NCI-H2227 (cell line): Measurements from ENCODE around the gene TNFSF9.

Experiments used
- DNase-seq: peaks from one replicate; lab custom pipeline; 2025; ENCODE audit not compliant: unreplicated experiment; lab: John Stamatoyannopoulos, UW

TNFSF9 gene, protein sequence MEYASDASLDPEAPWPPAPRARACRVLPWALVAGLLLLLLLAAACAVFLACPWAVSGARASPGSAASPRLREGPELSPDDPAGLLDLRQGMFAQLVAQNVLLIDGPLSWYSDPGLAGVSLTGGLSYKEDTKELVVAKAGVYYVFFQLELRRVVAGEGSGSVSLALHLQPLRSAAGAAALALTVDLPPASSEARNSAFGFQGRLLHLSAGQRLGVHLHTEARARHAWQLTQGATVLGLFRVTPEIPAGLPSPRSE

DNA sequence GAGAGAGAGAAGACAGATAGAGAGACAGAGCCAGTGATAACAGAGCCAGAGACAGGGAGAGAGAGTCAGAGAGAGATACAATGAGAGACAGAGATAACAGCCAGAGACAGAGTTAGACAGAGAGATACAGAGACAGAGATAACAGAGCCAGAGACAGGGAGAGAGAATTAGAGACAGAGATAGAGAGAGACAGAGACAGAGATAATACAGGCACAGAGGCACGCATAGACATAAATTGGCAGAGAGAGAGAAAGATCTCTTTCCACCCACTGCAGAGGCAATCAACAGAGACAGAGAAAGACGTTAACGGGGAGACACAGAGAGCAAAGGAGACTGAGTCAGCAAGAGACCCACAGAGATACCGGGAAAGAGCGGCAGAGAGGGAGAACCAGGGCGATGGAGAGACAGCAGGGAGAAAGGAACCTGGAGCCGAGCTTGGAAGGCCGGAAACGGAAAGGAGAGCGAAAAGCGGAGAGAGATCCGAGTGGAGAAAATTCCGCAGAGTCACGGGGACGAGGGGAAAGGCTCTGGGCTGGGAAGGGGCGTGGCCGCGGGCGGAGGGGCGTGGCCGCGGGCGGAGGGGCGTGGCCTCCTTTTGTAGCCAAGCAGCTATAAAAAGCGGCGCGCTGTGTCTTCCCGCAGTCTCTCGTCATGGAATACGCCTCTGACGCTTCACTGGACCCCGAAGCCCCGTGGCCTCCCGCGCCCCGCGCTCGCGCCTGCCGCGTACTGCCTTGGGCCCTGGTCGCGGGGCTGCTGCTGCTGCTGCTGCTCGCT is at the start of gene TNFSF9:
TSS of gene TNFSF9 (plus strand) at position 641 of the 777 bp plus-strand sequence. CDS start at position 652, 11 bp downstream.
- DNase-seq = peak; percentile 69

DNA sequence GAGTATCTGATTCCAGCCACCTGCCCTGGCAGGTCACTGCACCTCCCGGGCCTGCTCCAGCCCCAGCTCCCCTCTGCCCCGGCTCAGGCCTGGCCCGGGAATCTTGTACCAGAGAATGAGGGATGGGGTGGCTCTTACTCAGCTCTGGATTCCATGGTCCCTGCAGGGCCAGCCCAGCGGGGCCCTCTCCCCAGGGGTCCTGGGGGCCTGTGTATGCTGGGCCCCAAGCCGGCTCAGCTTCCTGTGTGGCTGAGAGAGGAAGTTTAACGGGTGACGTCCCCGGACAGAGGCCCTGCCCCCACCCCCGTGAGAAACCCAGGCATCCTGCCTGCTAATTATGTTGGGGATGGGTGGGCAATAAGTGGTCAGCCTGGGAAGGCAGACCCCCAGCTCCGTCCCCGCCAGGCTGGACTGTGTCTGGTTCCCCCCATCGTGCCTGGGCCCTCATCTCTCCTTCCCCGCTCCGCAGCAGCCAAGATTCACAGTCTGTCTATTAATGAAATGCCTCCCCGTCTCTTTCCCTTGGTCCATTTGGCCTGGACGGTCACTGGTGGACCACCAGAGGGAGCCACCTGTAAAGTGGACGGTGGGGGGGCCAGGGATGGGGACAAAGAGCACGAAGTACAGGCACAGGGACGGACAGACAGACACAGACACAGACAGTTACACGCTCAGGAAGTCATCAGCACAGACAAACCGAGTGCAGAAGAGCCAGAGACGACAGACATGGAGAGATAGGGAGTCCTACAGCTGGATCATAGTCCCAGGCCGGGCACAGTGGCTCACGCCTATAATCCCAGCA is 49.1 kb upstream of the TNFSF9 start, which contains the start of gene DENND1C:
TSS of gene DENND1C (minus strand) at position 247 of the 802 bp plus-strand sequence. CDS start at position 155, 92 bp downstream.
- no peak for DNase-seq

DNA sequence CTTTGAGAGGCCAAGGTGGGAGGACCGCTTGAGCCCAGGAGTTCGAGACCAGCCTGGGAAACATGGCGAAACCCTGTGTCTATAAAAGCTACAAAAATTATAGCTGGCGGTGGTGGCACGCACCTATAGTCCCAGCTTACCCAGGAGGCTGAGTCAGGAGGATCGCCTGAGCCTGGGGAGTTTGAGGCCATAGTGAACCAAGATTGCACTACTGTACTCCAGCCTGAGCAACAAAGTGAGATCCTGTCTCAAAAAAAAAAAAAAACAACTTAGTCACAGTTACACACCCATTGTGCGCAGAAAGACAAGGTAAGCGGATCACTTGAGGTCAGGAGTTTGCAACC is 48.5 kb upstream of the TNFSF9 start:
- no peak for DNase-seq

DNA sequence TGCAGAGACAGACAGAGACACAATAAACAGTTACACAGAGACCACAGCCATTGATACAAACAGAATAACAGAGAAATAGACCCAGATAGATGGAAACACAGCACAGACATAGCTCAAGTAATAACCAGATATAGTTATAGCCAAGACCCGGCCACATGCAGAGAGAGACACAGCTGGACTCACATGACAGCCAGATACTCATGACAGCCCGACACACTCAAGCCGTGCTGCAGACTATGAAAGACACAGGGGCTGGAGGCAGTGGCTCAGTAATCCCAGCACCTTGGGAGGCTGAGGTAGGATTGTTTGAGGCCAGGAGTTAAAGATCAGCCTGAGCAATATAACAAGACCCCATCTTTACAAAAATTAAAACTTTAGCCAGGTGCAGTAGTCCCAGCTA is 47.6 kb upstream of the TNFSF9 start:
- DNase-seq = no peak

DNA sequence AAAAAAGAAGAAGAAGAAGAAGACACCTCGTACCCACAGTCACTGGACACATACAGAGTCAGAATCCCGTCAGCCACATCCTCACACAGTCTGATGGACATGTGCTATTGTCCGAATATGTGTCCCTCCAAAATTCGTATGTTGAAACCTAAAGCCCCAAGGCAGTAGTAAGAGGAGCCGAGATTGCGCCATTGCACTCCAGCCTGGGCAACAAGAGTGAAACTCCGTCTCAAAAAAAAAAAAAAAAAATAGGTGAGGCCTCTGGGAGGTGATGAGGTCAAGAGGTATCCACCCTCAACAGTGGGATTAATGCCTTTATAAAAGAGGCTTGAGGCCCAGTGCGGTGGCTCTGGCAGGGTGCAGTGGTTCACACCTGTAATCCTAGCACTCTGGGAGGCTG is 46.6 kb upstream of the TNFSF9 start:
- DNase-seq = no peak

DNA sequence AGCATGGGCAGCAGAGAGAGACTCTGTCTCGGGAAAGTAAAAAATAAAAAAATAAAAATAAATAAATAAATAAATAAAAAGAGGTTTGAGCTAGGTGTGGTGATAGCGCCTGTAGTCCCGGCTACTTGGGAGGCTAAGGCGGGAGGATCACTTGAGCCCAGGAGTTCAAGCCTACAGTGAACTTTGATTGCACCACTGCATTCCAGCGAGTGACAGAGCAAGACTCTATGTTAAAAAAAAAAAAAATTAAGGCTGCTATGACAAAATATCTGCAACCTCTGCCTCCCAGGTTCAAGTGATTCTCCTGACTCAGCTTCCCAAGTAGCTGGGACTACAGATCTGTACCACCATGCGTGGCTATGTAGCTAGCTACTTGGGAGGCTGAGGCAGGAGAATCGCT is 46.0 kb upstream of the TNFSF9 start:
- no peak for DNase-seq

DNA sequence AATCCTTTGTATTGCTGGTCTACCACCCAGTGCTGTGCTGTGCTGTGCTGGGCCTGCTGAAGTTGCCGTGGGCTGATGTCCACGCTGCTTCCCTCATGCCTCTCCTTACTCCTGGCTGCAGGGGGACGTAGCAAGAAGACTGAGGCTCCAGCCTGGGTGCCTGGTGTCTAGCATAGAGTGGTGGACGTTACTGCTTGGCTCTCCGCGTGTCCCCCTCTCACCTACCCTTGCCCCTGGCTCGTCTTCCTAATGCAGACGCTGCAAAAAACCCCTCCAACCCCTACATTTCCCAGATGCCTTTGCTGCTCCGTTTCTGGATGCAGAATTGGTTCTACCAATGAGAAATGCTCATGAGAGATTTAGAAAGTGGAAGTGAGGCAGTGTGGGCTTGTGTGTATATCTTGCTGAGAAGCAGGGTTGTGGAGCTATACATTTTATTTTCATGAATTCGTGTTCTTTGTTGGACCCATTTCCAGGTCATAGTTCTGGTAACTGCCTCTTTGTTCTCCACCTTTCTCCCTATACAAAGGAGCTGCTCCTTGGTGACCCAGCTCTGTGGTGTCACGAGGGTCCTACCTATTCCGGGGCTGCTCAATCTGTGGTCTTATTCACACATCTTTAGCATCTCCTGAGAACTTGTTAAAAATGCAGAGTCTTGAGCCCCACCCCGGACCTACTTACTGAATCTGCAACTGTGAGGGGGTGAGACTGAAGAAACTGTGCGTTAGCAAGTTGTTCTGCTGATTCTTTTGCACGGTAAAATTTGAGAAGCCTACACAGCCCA is 41.4 kb upstream of the TNFSF9 start:
- no peak for DNase-seq

DNA sequence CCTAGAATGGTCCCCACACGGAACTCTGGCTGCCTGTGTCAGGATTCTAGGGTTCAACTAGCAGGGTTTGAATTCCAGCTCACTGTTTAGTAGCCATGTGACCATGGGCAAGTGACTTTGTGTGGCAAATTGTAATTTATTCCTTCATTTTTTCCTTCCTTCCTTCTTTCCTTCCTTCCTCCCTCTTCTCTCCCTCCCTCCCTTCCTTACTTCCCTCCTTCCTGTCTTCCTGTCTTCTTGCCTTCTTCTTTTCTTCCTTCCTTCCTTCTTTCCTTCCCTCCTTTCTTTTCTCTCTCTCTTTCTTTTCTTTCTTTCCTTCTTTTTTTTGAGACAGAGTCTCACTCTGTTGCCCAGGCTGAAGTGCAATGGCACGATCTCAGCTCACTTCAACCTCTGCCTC is 40.7 kb upstream of the TNFSF9 start:
- DNase-seq = no peak

DNA sequence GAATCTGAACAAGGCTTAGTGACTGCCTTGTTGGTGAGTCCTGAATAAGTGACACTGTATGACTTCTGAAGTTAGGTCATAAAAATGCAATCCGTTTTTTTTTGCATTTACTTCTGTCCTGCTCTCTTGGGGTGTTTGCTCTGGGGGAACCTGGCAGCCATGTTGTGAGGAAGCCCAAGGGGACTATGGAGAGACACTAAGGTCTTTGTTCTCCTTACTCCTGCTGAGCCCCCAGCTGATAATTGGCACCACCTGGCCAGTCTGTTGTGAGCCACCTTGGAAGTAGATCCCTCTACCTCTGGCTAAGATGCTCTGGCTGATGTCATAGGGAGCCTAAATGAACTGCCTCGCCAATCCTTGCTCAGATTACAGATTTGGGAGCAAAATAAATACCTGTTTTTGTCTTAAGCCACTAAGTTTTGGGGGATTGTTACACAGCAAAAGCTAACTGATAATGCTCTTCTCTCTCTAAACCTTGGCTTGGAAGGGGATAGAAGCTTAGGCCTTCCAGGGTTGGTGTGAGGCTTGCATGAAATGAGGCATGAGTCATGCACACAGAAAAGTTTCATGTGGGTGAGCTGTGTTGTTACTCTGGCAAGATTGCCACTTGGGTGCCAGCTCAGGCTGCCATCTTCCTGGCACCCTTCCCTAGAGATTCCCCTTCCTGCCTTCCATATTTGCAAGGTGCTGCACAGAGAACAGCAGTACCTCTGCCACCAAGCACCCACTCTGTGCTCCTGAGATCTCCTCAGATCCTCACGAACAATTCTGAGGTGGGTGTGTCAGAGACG is 38.8 kb upstream of the TNFSF9 start:
- no peak for DNase-seq

DNA sequence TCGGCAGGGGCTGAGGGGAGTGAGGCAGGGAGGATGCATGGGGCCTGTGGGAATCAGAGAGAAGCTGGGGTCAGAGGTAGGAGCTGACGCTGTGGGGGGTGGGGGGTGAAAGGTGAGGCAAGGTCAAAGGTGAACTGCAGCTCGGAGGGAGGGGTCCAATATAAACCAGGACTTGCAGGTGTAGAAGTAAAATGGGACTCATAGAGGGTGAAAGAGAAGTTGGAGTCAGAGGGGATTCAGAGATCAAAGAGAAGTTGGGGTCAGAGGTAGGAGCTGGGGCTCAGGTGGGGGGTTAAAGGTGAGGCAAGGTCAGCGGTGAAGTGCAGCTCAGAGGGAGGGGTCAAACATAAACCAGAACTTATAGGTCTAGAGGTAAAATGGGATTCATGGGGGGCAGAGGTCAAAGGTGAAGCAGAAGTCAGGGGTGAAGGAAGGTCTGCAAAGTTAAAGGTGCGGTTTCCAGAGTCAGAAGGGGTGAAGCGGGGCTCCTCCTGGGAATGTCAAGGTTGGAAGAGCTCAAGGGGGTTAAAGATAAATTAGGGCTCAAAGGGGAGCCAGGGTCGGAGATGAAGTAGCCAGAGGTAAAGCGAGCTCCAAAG is 36.3 kb upstream of the TNFSF9 start:
- DNase-seq = no peak

DNA sequence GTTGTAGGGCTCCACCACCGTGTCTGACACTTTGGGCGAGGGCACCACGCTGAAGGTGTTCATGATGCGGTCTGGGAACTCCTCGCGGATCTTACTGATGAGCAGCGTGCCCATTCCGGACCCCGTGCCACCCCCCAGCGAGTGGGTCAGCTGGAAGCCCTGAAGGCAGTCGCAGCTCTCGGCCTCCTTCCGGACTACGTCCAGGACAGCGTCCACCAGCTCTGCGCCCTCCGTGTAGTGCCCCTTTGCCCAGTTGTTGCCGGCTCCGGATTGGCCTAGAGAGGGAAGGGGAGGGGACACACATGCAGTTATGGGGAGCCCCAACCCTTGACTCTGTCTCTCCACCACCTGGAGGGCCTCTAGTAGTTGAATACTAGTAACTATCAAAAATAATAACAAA is 34.9 kb upstream of the TNFSF9 start:
- DNase-seq = no peak

DNA sequence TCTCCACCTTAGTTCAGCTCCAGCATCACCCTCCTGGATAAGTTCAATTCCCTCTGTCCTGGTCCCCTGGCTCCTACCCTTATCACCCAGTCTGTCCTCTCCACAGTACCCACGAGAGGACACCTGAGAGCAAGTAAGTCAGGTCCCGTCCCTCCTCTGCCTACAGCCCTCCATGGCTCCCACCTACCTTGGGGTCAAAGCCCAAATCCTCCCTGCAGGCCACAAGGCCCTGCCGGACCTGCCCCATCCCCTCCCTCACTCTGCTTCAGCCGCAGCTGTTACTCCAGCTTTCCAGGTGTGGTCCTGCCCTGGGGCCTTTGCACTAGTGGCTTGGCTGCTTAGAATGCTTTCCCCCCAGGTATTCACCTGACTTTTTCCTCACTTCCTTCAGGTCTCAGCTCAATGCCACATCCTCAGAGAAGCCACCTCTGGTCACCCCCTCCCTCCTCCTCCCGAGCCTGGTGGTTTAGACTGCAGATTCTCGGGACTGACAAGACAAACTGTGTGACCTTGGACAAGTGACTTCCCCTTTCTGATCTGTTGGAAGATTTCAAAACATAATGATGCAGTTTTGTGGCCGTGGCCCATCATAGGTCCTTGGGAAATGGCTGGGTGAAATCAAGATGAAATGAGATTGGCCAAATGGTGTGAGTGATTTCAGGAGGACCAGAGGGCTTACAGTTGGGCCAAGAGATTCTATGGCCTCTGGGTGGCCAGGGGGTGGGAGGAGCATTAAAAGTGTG is 32.4 kb upstream of the TNFSF9 start:
- no peak for DNase-seq

DNA sequence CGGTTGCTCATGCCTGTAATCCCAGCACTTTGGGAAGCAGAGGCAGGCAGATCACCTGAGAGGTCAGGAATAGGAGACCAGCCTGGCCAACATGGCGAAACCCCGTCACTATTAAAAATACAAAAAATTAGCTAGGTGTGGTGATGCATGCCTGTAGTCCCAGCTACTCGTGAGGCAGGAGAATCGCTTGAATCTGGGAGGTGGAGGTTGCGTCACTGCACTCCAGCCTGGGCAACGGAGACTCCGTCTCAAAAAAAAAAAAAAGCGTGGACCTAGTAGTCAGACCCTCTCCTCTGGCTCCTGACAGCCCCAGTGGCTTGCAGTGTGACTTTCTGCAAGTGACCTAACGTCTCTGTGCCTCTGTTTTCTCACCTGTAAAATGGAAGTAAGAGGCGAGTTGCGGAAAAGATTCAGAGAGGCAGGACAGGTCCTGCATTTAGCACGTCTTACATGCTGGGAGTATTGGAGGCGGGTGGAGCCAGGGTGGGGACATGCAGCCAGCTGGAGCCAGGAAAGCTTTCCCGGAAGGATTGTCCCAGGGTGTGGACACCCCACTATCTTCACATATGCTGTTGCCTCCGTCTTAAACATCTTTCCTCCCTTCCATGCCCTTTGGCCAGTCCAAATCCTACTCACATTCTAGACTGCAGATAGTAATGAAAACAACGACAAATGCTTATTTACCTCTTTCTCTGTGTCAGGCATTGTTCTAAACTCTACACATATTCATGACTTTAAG is 31.6 kb upstream of the TNFSF9 start:
- no peak for DNase-seq

DNA sequence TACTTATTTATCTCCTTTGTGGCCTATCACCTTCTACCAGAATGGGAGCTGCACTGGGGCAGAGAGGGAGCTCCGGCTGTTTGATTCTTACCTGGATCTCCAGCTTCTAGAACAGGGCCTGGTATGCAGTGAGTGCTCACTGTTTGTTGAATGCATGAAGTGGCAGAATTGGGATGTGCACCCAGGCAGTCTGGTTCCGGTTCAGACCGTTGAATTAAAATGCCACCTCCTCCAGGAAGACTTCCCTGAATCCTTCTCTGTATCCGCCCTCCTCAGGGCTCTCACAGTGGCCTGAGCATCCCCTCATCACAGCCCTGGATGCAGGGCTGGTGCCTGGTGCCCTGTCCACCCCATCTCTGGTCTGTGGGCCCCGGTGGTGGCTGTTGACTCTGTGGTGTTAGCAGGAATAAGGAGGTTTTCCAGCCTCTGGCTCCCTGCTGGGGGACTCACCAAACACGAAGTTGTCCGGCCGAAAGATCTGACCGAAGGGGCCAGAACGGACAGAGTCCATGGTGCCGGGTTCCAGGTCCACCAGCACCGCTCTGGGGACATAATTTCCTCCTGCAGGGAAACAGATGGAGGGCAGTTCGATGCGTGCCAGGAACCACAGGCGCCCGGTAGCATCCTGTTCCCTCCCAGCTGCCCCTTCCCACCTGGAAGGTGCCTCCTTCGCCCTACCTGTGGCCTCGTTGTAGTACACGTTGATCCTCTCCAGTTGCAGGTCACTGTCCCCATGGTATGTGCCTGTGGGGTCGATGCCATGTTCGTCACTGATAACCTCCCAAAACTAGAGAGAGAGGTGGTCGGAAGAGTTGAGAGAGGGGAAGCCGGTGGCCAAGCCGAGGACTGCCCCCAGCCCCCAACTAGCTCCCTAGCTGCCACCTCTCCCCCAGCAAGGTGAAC is 29.7 kb upstream of the TNFSF9 start:
- DNase-seq = no peak

DNA sequence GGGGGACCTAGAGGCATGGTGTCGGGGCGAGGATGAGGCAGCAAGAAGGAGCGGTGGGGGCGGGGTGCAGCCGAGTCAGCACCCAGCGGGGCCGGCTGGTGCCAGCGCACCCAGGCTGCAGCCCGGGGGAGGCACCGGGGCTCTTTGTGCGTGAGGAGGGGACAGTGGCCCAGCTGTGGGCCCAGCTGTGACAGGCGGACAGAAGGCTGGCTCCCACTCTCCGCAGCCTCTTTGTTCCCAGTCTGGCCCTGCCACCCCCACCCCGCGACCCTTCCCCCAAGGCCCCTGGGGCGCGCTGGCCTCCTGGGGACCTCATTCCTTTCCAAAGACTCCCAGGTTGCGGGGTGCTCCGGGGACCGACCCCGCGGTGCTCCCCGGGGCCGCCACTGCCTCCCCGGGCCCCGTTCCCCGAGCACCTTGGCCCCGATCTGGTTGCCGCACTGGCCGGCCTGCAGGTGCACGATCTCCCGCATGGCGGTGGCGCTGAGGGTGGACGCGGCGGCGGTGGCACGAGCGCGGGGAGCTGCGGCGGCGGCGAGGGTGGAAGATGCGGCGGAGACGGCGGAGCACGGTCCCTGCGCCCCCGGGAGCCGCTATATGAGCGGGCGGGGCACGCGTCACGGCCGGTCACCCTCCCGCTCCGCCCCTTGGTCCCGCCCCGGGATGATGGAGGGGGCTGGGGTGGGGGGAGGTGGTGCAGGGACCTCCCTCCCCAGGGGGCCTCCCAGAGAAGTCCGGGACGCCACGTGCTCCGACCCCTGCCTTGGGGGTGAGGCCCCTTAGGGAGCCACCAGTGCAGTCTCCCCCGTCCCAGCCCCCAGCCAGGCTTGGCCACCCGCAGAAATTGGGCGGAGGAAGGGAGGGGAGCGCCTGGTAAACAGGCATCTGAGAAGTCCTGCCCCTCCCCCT is 28.8 kb upstream of the TNFSF9 start, which contains the start of gene TUBB4A:
TSS of gene TUBB4A (minus strand) at position 570 of the 909 bp plus-strand sequence. CDS start at position 473, 97 bp downstream.
- DNase-seq = peak; percentile 48
